NCI-H2227 (cell line): Measurements from ENCODE around the gene POMGNT2.
"Not testable (repeated sequence)": the region's sequence is repeated elsewhere in the genome, so short reads cannot be mapped to it uniquely, and the experiment has no call there.

Experiments used
- DNase-seq: peaks from one replicate; lab custom pipeline; 2025; ENCODE audit not compliant: unreplicated experiment; lab: John Stamatoyannopoulos, UW

POMGNT2 gene

DNA sequence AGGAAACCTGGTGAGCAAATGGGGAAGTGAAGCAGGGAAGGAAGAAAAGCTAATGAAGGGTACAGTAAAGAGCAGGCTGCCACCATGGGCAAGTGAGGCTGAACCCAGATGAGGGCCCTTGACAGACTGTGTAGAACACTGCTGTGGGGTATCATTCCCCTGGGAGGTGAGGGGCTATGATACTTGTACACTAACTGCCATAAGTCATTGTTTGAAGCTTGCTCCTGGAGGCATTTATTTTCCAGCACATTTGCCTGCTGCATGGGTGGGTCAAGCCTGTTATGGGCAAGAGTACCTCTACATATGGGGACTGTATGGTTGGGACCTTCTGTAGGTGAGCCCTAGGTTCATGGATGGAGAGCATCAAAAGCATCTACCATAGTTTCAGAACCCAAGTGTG lies 57.4 kb downstream of the POMGNT2 start:
- no peak for DNase-seq

GRCh38 chr3:43046583-43046982 lies 59.3 kb downstream of the POMGNT2 start:
- no peak for DNase-seq

GRCh38 chr3:43045079-43045478 lies 60.8 kb downstream of the POMGNT2 start:
- not testable (repeated sequence) for DNase-seq

GRCh38 chr3:43043793-43044192 lies 62.1 kb downstream of the POMGNT2 start:
- DNase-seq: no peak

DNA sequence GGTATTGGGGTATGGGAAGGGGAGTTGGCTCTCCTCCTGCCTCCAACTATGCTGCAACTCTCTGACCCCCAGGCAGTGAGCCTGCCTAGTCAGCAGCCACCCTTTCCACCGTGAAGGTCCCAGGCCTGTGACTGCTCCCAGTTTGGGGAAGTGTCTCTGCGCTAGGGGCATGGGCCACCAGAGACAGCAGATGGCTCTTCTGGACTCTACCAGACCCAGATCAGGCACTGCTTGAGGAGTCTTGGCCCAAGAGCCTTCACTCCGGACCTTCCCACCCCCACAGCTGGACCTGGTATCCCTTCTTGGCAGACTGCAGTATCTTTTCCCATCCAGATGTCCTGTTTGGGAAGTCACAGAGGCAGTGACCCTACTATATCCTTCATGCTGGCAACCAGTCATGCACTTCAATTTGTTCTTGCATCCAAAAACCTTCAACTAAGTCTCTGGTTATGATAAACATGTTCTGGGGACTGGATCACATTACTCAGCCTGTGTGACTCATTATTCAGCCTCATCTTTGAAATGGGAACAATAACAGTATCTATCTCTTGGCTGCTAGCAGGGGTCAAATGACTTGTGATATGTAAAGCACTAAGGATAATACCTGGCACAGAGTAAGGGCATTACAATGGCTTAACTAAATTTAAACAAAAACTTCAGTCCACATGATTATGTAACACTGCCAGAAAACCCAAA lies 62.7 kb downstream of the POMGNT2 start:
- no peak for DNase-seq

DNA sequence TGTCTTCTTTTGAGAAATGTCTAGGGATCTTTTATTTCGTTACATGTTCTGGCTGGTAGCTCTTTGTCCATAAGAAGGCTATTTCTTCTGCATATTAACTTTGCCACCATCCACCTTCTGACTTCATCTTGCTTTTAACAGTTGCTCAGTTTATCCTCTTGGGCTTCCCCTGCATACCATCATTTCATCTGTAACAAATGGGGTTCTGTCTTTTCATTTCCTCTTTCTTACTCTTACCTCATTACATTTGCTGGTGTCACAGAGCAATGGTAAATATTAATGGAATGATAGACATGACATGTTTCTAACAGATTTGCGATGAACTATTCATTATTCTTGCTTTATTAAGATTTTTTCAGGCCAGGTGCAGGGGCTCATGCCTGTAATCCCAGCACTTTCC lies 64.4 kb downstream of the POMGNT2 start:
- no peak for DNase-seq

GRCh38 chr3:43038010-43038409 lies 67.9 kb downstream of the POMGNT2 start:
- no peak for DNase-seq

DNA sequence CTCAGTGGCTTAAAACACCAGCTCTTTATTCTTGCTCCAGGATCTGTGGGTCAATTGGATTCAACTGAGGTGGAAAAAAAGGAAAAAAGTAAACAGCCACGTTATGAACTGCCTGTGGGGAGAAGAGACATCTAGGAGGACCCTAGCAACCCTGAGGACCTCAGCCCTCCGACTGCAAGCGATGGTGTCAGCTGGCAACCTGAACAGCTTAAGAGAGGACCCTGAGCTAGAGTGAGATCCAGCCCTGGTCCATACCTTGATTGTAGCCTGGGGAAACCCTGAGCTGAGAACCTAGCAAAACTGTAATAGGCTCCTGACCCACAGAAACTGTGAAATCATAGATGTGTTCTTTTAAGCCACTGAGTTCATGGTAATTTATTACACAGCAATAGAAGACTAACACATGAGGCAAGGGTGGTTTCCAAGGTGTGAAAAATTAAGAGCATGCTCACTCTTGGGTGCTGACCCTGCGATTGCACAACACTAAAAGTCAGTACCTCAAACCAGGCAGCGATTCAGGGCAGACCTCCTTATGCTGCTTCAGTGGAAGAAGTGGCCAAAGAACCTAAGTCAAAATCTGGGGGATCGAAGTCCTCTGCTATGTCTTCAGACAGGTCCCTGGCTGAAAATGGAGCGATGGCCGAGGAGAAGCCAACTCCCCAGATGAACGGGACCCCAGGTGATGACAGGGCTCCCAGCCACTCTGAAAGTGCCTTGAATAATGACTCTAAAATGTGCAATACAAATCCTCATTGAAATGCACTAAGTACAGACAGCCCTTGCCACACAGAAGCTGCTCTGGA lies 69.1 kb downstream of the POMGNT2 start:
- DNase-seq: no peak

DNA sequence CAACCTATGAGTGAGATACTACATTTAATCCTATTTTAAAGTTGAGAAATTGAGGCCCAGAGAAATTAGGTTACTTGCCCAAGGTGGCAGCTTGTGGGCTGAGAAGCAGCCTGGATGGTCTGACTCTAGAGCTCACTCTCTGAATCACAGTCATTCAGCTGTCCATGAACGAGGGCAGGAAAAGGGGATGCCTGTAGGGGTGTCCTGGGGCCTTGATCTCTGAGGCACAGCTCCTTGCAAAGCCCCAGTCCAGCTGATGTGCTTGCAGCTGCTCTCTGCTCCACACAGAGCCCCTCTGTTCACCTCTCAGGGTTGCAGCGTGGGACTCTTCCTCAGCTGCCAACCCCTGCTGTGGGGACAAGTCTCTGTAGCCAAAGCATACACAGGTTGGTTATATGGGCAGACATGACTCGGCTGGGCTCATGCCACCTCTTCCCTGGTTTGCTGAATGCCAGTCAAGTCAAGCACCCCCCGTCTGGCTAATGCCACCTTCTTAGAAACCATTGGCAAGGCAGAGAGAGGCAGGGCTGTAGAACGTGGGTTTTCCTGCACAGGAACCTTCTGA lies 70.0 kb downstream of the POMGNT2 start:
- no peak for DNase-seq

- no peak for DNase-seq
These were observed 71.0 kb downstream of the POMGNT2 start for GRCh38 chr3:43034911-43035310.

DNA sequence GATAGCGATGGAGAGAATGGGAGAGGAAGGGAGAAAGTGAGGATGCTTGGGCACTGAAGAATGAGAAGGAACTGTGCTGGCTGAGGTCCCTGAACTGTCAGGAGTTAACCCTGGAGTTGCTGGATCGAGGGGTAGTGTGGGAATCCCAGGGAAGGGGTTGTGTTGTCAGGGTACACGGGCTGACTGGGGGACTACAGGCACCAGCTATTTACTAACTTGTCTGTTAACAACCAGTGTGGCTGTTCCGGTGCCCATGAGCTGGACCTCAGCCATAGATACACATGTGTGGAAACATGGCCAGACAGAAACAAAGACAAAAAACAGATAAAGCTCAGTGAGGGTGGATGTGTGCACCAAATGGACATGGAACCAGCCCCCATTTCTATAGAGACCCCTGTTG lies 71.7 kb downstream of the POMGNT2 start:
- no peak for DNase-seq

- DNase-seq: no peak
These were observed 72.9 kb downstream of the POMGNT2 start for GRCh38 chr3:43032646-43033628.

GRCh38 chr3:43031889-43032545 lies 73.9 kb downstream of the POMGNT2 start:
- no peak for DNase-seq

- DNase-seq: no peak
These were observed 74.4 kb downstream of the POMGNT2 start for GRCh38 chr3:43031485-43031884.

DNA sequence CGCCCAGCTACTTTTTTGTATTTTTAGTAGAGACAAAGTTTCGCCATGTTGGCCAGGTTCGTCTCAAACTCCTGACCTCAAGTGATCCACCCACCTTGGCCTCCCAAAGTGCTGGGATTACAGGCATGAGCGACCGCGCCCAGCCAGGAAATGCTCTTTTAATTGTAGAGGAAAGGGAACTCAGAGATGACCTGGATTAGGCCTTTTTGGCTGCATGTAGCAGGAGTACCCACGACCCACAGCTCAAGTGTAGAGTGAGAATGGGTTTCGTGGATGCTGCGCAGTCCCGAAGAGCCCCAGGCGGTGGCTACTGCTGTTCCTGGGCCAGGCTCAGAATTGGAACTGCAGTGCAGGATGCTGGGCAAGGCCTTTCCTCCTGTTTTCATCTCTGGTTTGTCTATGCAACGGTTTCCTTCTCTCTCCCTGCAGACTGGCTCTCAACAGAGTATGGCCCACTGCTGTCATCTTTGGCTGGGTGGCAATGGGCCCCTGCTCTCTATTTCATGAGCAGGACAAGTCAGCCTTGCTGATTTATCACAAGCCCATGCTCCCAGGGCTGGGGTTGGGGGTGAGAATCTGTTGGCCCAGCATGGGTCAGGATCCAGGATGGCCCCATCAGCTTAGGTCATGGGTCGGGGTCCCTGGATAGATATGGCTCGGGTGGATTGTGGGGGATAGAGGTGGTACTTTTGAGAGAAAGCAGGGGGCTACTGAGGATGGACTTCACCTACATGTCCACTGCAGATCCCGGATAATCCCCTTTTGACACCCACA lies 75.5 kb downstream of the POMGNT2 start:
- no peak for DNase-seq
